ENCODE results near the gene TBC1D16.

- TF ChIP-seq CTCF (conservative IDR thresholded peaks at IDR 0.05; ENCODE audit: low read length) (no peak), EZH2phosphoT487 (IDR thresholded peaks at IDR 0.05; ENCODE audit: borderline replicate concordance) (no peak)
These were observed 103.0 kb downstream of the TBC1D16 start for GRCh38 chr17:79932451-79933306.

Data from Loucy (cell line).